ENCODE data around the gene GRIA3.

DNA sequence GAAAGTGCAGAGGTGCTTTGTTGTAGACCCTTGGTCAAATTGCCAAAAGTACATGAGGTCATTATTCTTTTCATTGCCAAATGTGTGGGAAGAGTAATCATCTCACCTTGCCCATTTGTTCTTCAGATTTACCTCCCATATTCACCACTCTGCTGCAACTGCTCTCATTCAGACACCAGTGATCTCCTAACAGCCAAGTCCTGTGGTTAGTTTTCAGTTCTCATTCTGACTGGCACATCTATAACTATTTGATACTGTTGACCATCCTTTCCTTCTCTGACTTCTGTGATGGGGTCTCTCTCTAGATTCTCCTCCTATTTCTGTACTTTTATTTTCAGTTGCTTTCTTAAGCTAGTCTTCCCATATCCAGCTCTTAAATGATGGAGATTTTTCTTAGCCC lies 39.8 kb downstream of the GRIA3 start:
- TF ChIP-seq, protein P1, sequence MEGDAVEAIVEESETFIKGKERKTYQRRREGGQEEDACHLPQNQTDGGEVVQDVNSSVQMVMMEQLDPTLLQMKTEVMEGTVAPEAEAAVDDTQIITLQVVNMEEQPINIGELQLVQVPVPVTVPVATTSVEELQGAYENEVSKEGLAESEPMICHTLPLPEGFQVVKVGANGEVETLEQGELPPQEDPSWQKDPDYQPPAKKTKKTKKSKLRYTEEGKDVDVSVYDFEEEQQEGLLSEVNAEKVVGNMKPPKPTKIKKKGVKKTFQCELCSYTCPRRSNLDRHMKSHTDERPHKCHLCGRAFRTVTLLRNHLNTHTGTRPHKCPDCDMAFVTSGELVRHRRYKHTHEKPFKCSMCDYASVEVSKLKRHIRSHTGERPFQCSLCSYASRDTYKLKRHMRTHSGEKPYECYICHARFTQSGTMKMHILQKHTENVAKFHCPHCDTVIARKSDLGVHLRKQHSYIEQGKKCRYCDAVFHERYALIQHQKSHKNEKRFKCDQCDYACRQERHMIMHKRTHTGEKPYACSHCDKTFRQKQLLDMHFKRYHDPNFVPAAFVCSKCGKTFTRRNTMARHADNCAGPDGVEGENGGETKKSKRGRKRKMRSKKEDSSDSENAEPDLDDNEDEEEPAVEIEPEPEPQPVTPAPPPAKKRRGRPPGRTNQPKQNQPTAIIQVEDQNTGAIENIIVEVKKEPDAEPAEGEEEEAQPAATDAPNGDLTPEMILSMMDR (conservative IDR thresholded peaks at IDR 0.05; ENCODE audit: low read length) = no peak
- TF ChIP-seq EZH2phosphoT487 (IDR thresholded peaks at IDR 0.05; ENCODE audit: borderline replicate concordance, low read depth, low read length) = no peak

All from OCI-LY7 (cell line).